Measurements from ENCODE around the gene MUC5AC. TPM values are rescaled to one million over a fixed set of nuclear protein-coding genes. Genes with fewer than 3 reads are reported as not detected.
"Not testable (repeated sequence)": the region's sequence is repeated elsewhere in the genome, so short reads cannot be mapped to it uniquely, and the experiment has no call there.

The MUC5AC gene
- total RNA-seq, 1 donor, result under 0.01 TPM

- H3K4me1 ChIP-seq (ENCODE audit: insufficient read depth, low read length), result no peaks in the 10 kb centered on the region
- H3K4me3 ChIP-seq (ENCODE audit: low read length), result no peak overlapping the region
- no peaks in the 10 kb centered on the region for H3K9me3 ChIP-seq (ENCODE audit: low read depth, low read length)
- no peaks in the 10 kb centered on the region for H3K27me3 ChIP-seq (ENCODE audit: insufficient read depth, low read length)
Measured at GRCh38 chr11:1150769-1151365, 6.9 kb upstream of the MUC5AC start.

- Histone ChIP-seq H3K27me3 (ENCODE audit: insufficient read depth, low read length) (no peaks in the 10 kb centered on the region), H3K4me1 (ENCODE audit: insufficient read depth, low read length) (no peaks in the 10 kb centered on the region), H3K4me3 (ENCODE audit: low read length) (no peak overlapping the region), H3K9me3 (ENCODE audit: low read depth, low read length) (no peaks in the 10 kb centered on the region)
Measured at GRCh38 chr11:1151366-1152315, 6.1 kb upstream of the MUC5AC start.

- Histone ChIP-seq H3K27me3 (ENCODE audit: insufficient read depth, low read length) (no peaks in the 10 kb centered on the region), H3K9me3 (ENCODE audit: low read depth, low read length) (no peaks in the 10 kb centered on the region), H3K4me3 (ENCODE audit: low read length) (no peak overlapping the region), H3K4me1 (ENCODE audit: insufficient read depth, low read length) (no peaks in the 10 kb centered on the region)
Measured at GRCh38 chr11:1152316-1153104, 5.2 kb upstream of the MUC5AC start.

- Histone ChIP-seq H3K27me3 (ENCODE audit: insufficient read depth, low read length) (no peaks in the 10 kb centered on the region), H3K4me3 (ENCODE audit: low read length) (no peak overlapping the region), H3K4me1 (ENCODE audit: insufficient read depth, low read length) (no peaks in the 10 kb centered on the region), H3K9me3 (ENCODE audit: low read depth, low read length) (no peaks in the 10 kb centered on the region)
Measured at GRCh38 chr11:1153105-1153950, 4.4 kb upstream of the MUC5AC start.

GRCh38 chr11:1153951-1154493 lies 3.7 kb upstream of the MUC5AC start:
- Histone ChIP-seq H3K27me3 (ENCODE audit: insufficient read depth, low read length) (no peaks in the 10 kb centered on the region), H3K9me3 (ENCODE audit: low read depth, low read length) (no peaks in the 10 kb centered on the region), H3K4me1 (ENCODE audit: insufficient read depth, low read length) (no peaks in the 10 kb centered on the region), H3K4me3 (ENCODE audit: low read length) (no peak overlapping the region)

- H3K9me3 ChIP-seq (ENCODE audit: low read depth, low read length); H3K4me3 ChIP-seq (ENCODE audit: low read length); H3K27me3 ChIP-seq (ENCODE audit: insufficient read depth, low read length); H3K4me1 ChIP-seq (ENCODE audit: insufficient read depth, low read length): not testable (repeated sequence)
Measured at GRCh38 chr11:1154656-1155055, 3.1 kb upstream of the MUC5AC start.

- Histone ChIP-seq H3K4me1 (ENCODE audit: insufficient read depth, low read length) (no peaks in the 10 kb centered on the region), H3K27me3 (ENCODE audit: insufficient read depth, low read length) (no peaks in the 10 kb centered on the region), H3K4me3 (ENCODE audit: low read length) (no peak overlapping the region), H3K9me3 (ENCODE audit: low read depth, low read length) (no peaks in the 10 kb centered on the region)
Measured at GRCh38 chr11:1155274-1155693, 2.5 kb upstream of the MUC5AC start.

- H3K9me3 ChIP-seq (ENCODE audit: low read depth, low read length), result no peaks in the 10 kb centered on the region
- H3K4me3 ChIP-seq (ENCODE audit: low read length), result no peak overlapping the region
- H3K27me3 ChIP-seq (ENCODE audit: insufficient read depth, low read length), result no peaks in the 10 kb centered on the region
- no peaks in the 10 kb centered on the region for H3K4me1 ChIP-seq (ENCODE audit: insufficient read depth, low read length)
Measured at GRCh38 chr11:1156506-1157340, 1.0 kb upstream of the MUC5AC start.

GRCh38 chr11:1157341-1157644 lies 460 bp upstream of the MUC5AC start:
- no peaks in the 10 kb centered on the region for H3K4me1 ChIP-seq (ENCODE audit: insufficient read depth, low read length)
- H3K27me3 ChIP-seq (ENCODE audit: insufficient read depth, low read length), result no peaks in the 10 kb centered on the region
- no peak overlapping the region for H3K4me3 ChIP-seq (ENCODE audit: low read length)
- H3K9me3 ChIP-seq (ENCODE audit: low read depth, low read length), result no peaks in the 10 kb centered on the region

GRCh38 chr11:1158681-1159487 lies 1.1 kb downstream of the MUC5AC start:
- Histone ChIP-seq H3K27me3 (ENCODE audit: insufficient read depth, low read length) (no peaks in the 10 kb centered on the region), H3K4me1 (ENCODE audit: insufficient read depth, low read length) (no peaks in the 10 kb centered on the region), H3K4me3 (ENCODE audit: low read length) (no peak overlapping the region), H3K9me3 (ENCODE audit: low read depth, low read length) (no peaks in the 10 kb centered on the region)

GRCh38 chr11:1159488-1160220 lies 1.9 kb downstream of the MUC5AC start:
- H3K4me3 ChIP-seq (ENCODE audit: low read length), result not testable (repeated sequence)

GRCh38 chr11:1160231-1161101 lies 2.7 kb downstream of the MUC5AC start:
- H3K4me1 ChIP-seq (ENCODE audit: insufficient read depth, low read length), result no peaks in the 10 kb centered on the region
- H3K4me3 ChIP-seq (ENCODE audit: low read length), result no peak overlapping the region
- H3K9me3 ChIP-seq (ENCODE audit: low read depth, low read length), result no peaks in the 10 kb centered on the region
- H3K27me3 ChIP-seq (ENCODE audit: insufficient read depth, low read length), result no peaks in the 10 kb centered on the region

More at GRCh38 chr11:1159488-1160220, 1.9 kb downstream of the MUC5AC start:
- H3K9me3 ChIP-seq (ENCODE audit: low read depth, low read length); H3K4me1 ChIP-seq (ENCODE audit: insufficient read depth, low read length); H3K27me3 ChIP-seq (ENCODE audit: insufficient read depth, low read length): not testable (repeated sequence)
